GM12875 (cell line): Measurements from ENCODE around the gene MCEMP1.

Experiments
- H3K4me3 ChIP-seq: one replicate; pipeline ENCODE4 v1.5.1; 2011; ENCODE audit warnings: low read depth, low read length, control low read depth
- TF ChIP-seq, protein P1 (sequence below): IDR thresholded peaks from 2 replicates; pipeline ENCODE4 v1.5.1; 2011; ENCODE audit warnings: low read depth, mild to moderate bottlenecking, control low read depth, inconsistent platforms, low read length, moderate library complexity, borderline replicate concordance; ENCODE audit not compliant: insufficient read depth

MCEMP1 gene

DNA sequence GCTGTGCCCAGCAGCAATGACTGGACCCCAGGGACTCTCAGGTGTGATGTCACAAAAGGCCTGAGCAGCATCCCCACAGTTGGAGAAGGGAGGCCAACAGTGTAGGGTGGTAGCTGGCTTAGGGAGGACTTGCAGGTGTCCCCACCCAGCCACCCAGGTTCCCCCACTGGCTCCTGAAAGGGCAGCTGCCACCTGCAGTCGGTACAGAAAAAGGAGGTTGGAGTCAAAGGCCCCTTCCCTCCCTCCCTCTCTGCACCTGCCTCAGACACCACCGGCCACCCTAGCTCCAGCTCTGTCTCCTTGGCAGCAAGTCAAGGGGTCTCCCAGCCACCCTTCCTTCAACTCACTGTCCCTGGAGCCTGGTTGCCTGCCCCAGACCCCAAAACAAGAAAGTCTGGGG, 43.2 kb upstream of the MCEMP1 start, which contains the start of gene PCP2:
Gene PCP2, minus strand, starts transcription at position 22 of the 400 bp plus-strand sequence. CDS start 262 bp downstream, outside the sequence.
- H3K4me3 ChIP-seq = no peak within 1 kb of the TSS
- TF ChIP-seq, protein P1, sequence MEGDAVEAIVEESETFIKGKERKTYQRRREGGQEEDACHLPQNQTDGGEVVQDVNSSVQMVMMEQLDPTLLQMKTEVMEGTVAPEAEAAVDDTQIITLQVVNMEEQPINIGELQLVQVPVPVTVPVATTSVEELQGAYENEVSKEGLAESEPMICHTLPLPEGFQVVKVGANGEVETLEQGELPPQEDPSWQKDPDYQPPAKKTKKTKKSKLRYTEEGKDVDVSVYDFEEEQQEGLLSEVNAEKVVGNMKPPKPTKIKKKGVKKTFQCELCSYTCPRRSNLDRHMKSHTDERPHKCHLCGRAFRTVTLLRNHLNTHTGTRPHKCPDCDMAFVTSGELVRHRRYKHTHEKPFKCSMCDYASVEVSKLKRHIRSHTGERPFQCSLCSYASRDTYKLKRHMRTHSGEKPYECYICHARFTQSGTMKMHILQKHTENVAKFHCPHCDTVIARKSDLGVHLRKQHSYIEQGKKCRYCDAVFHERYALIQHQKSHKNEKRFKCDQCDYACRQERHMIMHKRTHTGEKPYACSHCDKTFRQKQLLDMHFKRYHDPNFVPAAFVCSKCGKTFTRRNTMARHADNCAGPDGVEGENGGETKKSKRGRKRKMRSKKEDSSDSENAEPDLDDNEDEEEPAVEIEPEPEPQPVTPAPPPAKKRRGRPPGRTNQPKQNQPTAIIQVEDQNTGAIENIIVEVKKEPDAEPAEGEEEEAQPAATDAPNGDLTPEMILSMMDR = no peak

DNA sequence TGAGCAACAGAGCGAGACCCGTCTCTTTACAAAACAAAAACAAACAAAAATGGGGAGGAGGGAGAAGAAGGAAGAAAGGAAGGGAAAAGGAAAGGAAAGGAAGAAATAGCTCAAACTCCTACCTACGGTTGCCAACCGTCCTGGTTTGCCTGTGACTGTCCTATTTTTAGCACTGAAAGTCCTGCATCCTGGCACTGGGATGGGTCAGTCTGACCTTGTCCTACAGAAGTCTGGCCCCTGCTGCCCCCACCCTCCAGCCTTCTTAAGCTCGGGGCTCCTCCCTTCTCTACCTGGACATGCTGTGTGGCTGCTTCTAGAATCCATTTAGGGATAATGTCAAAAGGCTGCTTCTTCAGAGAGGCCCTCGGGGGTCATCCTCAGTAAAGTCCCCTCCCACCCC, 41.2 kb upstream of the MCEMP1 start:
- H3K4me3 ChIP-seq = no peak overlapping the region
- TF ChIP-seq, protein P1 = no peak

DNA sequence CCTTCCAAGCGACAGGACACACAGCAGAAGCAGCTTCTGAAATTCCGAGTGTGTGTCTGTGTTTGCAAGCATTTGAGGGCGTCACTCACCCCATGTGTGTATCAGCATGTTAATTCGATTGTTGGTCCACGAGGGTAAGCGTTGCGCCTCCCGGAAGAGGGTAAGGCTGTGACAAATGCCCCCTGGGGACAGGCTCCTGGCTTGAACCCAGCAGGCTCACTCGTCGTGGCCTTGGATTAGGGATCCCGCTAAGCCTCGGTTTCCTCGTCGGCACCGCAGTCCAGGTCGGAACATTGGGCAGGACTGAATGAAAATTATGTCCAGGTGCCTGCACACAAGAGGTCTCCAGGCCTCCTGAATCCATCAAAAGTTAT, 40.6 kb upstream of the MCEMP1 start:
- H3K4me3 ChIP-seq = no peak overlapping the region
- TF ChIP-seq, protein P1 = no peak

DNA sequence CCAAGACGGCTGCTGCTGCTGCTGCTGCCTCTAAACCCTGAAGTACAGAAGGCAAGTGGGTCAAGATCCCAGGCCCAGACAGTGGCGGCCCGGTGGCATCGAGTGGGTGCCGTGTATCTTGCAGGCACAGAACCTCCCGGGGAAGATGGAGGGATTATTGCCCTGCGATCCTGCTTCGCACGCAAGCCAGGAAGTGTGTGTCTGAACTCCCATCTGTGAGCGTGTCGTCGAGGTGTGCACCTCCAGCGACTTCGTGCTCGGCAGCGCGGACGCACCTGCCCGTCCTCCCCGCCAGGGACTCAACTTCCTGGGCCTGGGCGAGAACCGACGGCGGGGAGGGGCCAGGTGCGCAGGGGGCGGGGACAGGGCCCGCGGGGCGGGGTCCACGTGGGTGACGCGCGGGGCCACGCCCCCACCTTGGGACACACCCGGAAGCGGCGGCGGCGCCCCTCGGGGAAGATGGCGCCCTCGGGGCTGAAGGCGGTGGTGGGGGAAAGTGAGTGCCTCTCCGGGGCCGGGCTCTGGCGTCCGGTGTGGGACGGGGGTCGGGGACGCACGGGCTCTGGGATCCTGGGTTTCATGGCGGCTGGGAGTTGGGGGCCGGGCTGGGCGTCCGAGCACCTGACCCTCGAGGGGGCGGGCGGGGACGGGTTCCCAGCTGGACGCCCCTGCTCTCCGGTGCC, 40.1 kb upstream of the MCEMP1 start, which contains the start of gene STXBP2:
Gene STXBP2, plus strand, starts transcription at position 420 of the 683 bp plus-strand sequence. Its CDS starts 40 bp downstream, at position 460.
- TF ChIP-seq, protein P1 = peak; percentile 26; the same call in 1 of the 2 replicates
- H3K4me3 ChIP-seq = peak within 1 kb of the TSS; percentile 66

DNA sequence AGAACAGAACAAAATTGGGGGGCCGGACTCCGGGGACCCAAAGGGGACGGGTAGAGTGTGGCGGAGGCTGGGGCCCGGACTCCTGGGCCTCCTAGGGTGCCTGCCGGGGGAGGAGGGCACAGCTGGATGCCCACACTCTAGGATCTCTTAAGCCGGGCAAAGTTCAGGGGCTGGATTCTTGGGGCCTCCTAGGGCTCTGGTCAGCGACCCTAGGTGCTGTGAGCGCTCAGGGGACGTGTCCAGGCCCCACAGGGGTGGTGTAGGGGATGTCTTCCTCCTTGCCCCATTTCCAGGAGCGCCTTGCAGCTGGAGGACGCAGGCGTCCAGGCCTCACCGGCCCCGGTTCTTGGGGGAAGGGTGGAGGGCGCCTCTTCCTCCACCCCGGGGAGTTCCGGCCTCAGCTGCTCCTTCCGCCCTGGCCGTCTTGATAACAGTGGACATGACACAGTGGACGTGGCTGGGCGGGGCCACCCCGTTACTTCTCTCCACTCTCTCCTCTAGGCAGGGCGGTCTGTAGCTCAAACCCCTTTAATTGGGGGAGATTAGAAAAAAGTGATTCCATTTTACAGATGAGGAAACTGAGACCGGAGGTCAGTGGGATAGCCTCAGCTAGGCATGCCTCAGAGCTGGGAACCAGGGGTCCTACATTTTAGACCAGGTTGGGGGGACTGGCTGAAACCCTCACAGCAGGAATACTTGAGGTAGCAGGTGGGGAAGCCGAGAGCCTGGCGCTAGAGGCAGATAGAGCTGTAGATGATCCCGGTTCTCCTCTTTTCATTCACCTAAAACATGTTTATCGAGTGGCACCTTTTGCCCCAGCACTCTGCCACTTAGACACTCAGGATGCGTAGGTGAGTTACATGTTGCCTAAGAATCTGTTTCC, 39.3 kb upstream of the MCEMP1 start:
- TF ChIP-seq, protein P1 = no peak
- peak overlapping the region; percentile 66 for H3K4me3 ChIP-seq

DNA sequence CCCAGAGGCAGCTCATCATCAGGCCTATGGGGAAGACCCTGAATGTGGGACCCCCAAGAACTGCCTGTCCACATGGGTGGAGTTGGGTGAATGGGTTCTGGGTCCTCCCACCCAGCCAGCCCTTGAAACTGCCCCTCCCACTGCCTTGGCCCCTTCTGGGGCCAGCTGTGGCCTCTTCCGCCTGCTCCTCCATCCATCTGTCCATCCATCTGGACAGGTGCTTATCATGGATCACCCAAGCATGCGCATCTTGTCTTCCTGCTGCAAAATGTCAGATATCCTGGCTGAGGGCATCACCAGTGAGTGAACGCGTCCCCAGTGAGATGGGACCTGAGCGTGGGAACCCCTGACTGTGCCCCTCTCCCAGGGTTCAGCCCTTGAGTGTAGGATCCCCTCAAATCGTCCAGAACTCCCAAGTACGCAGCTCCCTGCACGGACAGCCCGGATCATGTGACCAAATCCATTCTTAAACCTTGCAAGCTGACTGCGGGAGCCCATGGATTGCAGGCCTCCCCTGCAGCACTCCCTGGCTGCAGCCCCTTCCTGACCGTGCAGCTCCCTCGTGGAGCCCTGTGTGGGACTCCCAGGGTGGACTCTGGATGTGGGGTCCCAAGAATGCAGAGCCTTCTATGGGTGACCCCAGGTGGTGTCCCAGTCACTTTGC, 38.0 kb upstream of the MCEMP1 start:
- no peak overlapping the region for H3K4me3 ChIP-seq

More for the DNA sequence above, 38.0 kb upstream of the MCEMP1 start:
- TF ChIP-seq, protein P1 = no peak
